H1 (cell line): ENCODE data around the gene IRGC. TPM values are rescaled to one million over a fixed set of nuclear protein-coding genes. Genes with fewer than 3 reads are reported as not detected.

Experiments used
- CTCF ChIA-PET: fragments of 300-600 bp; sonication (Branson Sonifier 250); formaldehyde crosslinking; loops from one replicate; lab custom pipeline; 2021; ENCODE audit not compliant: partially characterized antibody; lab: Charles Lee
- POLR2A ChIA-PET: fragments of 300-600 bp; sonication (Branson Sonifier 250); formaldehyde crosslinking; loops from one replicate; lab custom pipeline; 2021; ENCODE audit warnings: inconsistent platforms; ENCODE audit not compliant: partially characterized antibody; lab: Charles Lee
- DNase-seq, 2 experiments: peaks; one replicate each; pipeline versions ENCODE4 v3.0.0 to v3.0.0-alpha.2; 2010 to 2022; ENCODE audit warnings: low spot score in 2 of 2, low read depth in 1 of 2, mixed read lengths in 1 of 2
- FAIRE-seq: peaks from 2 replicates; lab custom pipeline; 2011; peaks lifted over from hg19 to GRCh38; lab: Jason Lieb, UNC
- H2AFZ ChIP-seq: 2 replicates; pipeline ENCODE4 v1.8.1; 2012; ENCODE audit warnings: low read length, inconsistent platforms
- H2AK5ac ChIP-seq: 2 replicates; pipeline ENCODE4 v1.6.1; 2013; ENCODE audit warnings: low read depth, low read length
- H2BK120ac ChIP-seq: replicated peaks from 2 replicates; pipeline ENCODE3; 2013; ENCODE audit warnings: low read depth, low read length, inconsistent platforms
- H2BK12ac ChIP-seq: 2 replicates; pipeline ENCODE4 v1.6.1; 2013; ENCODE audit warnings: low read depth, low read length
- H2BK15ac ChIP-seq: 2 replicates; pipeline ENCODE4 v1.6.1; 2013; ENCODE audit warnings: low read length
- H2BK20ac ChIP-seq: 2 replicates; pipeline ENCODE4 v1.6.1; 2013; ENCODE audit warnings: low read length
- H2BK5ac ChIP-seq: 2 replicates; pipeline ENCODE4 v1.6.1; 2013; ENCODE audit warnings: low read depth, low read length
- H3K14ac ChIP-seq: 2 replicates; pipeline ENCODE4 v1.6.1; 2013; ENCODE audit warnings: inconsistent platforms; ENCODE audit not compliant: insufficient read length
- H3K18ac ChIP-seq: 2 replicates; pipeline ENCODE4 v1.6.1; 2013; ENCODE audit warnings: low read length; ENCODE audit errors: extremely low read depth
- H3K23ac ChIP-seq: 2 replicates; pipeline ENCODE4 v1.6.1; 2013; ENCODE audit warnings: inconsistent platforms; ENCODE audit not compliant: insufficient read length
- H3K23me2 ChIP-seq: 2 replicates; pipeline ENCODE4 v1.6.1; 2013; ENCODE audit warnings: low read depth, low read length
- H3K27ac ChIP-seq: 2 replicates; pipeline ENCODE4 v1.6.1; 2011; ENCODE audit warnings: low read depth, low read length, inconsistent platforms
- H3K27me3 ChIP-seq, 4 experiments: replicated peaks in 1 of 4; 1 replicate in 1 of 4; 2 replicates in 3 of 4; pipeline versions ENCODE4 v1.6.1 to v1.8.1; 2011 to 2013; ENCODE audit warnings: low read length in 3 of 4, mild to moderate bottlenecking in 3 of 4, inconsistent platforms in 2 of 4, mixed read lengths in 2 of 4, moderate library complexity in 1 of 4; ENCODE audit not compliant: control insufficient read depth in 3 of 4, insufficient read depth in 3 of 4; ENCODE audit errors: extremely low read depth in 1 of 4
- H3K36me3 ChIP-seq, 4 experiments: 2 replicates each; pipeline versions ENCODE4 v1.6.1 to v1.8.1; 2011 to 2013; ENCODE audit warnings: mild to moderate bottlenecking in 4 of 4, low read length in 3 of 4, moderate library complexity in 2 of 4, control low read depth in 1 of 4, inconsistent platforms in 1 of 4; ENCODE audit not compliant: insufficient read depth in 4 of 4, control insufficient read depth in 2 of 4
- H3K4ac ChIP-seq: replicated peaks from 2 replicates; pipeline ENCODE3; 2013; ENCODE audit warnings: low read length, low read depth, mixed read lengths, inconsistent platforms; ENCODE audit not compliant: insufficient read length
- H3K4me1 ChIP-seq, 4 experiments: replicated peaks in 1 of 4; 1 replicate in 1 of 4; 2 replicates in 3 of 4; pipeline versions ENCODE4 v1.6.1 to v1.8.1; 2011 to 2013; ENCODE audit warnings: low read length in 3 of 4, inconsistent platforms in 2 of 4, mixed read lengths in 1 of 4; ENCODE audit not compliant: insufficient read depth in 4 of 4, control insufficient read depth in 3 of 4
- H3K4me2 ChIP-seq, 2 experiments: 2 replicates each; pipeline versions ENCODE4 v1.6.1 to v1.8.1; 2011 to 2013; ENCODE audit warnings: low read depth in 2 of 2, low read length in 2 of 2, control low read depth in 1 of 2, inconsistent platforms in 1 of 2, mild to moderate bottlenecking in 1 of 2; ENCODE audit not compliant: insufficient read depth in 1 of 2
- H3K4me3 ChIP-seq, 4 experiments: fragments of 200-600, 300-600 bp in 1 of 4; sonication (generic), shearing (Covaris generic), sonication (Bioruptor Twin) in 1 of 4; 2 replicates each; pipeline versions ENCODE4 v1.5.1 to v1.8.1; 2011 to 2016; ENCODE audit warnings: low read length in 4 of 4, low read depth in 3 of 4, control low read depth in 2 of 4, inconsistent platforms in 2 of 4, mild to moderate bottlenecking in 2 of 4, mixed read lengths in 1 of 4, moderate library complexity in 1 of 4; ENCODE audit not compliant: insufficient read depth in 2 of 4; ENCODE audit errors: extremely low read depth in 1 of 4
- H3K56ac ChIP-seq: replicated peaks from 2 replicates; pipeline ENCODE3; 2013; ENCODE audit warnings: low read depth, mild to moderate bottlenecking, mixed read lengths, low read length, inconsistent platforms; ENCODE audit not compliant: insufficient read length
- H3K79me1 ChIP-seq: 2 replicates; pipeline ENCODE4 v1.6.1; 2013; ENCODE audit warnings: low read depth, low read length, control low read depth
- H3K79me2 ChIP-seq, 2 experiments: 2 replicates each; pipeline versions ENCODE4 v1.6.1 to v1.8.1; 2012 to 2013; ENCODE audit warnings: low read length in 2 of 2, mild to moderate bottlenecking in 2 of 2, inconsistent platforms in 1 of 2; ENCODE audit not compliant: insufficient read depth in 2 of 2, control insufficient read depth in 1 of 2
- H3K9ac ChIP-seq, 4 experiments: replicated peaks in 1 of 4; 1 replicate in 1 of 4; 2 replicates in 3 of 4; pipeline versions ENCODE4 v1.6.1 to v1.8.1; 2011 to 2013; ENCODE audit warnings: low read depth in 3 of 4, low read length in 3 of 4, control low read depth in 2 of 4, mild to moderate bottlenecking in 2 of 4, moderate library complexity in 2 of 4, inconsistent platforms in 1 of 4; ENCODE audit errors: extremely low read depth in 1 of 4
- H3K9me3 ChIP-seq, 2 experiments: 2 replicates each; pipeline versions ENCODE4 v1.6.1 to v1.8.1; 2012 to 2013; ENCODE audit warnings: mild to moderate bottlenecking in 2 of 2, moderate library complexity in 2 of 2, control low read depth in 1 of 2, inconsistent platforms in 1 of 2, low read depth in 1 of 2, low read length in 1 of 2, mixed read lengths in 1 of 2; ENCODE audit not compliant: insufficient read depth in 2 of 2
- H4K20me1 ChIP-seq, 2 experiments: replicated peaks in 1 of 2; 2 replicates each; pipeline versions ENCODE3 to v1.8.1; 2011 to 2013; ENCODE audit warnings: inconsistent platforms in 2 of 2, low read length in 2 of 2, mild to moderate bottlenecking in 1 of 2; ENCODE audit not compliant: insufficient read depth in 2 of 2, control insufficient read depth in 1 of 2
- H4K5ac ChIP-seq: 2 replicates; pipeline ENCODE4 v1.6.1; 2013; ENCODE audit warnings: low read length, low read depth, mixed read lengths, inconsistent platforms; ENCODE audit not compliant: insufficient read length
- H4K8ac ChIP-seq: 2 replicates; pipeline ENCODE4 v1.8.0; 2013; ENCODE audit warnings: mild to moderate bottlenecking, moderate library complexity, low read length, inconsistent platforms; ENCODE audit not compliant: insufficient read depth; ENCODE audit errors: extremely low read depth
- H4K91ac ChIP-seq: replicated peaks from 2 replicates; pipeline ENCODE3; 2013; ENCODE audit warnings: low read length, mixed read lengths, inconsistent platforms; ENCODE audit not compliant: insufficient read length
- CBX5 ChIP-seq: fragments of 300-800, 300-1000 bp; sonication (generic); IDR thresholded peaks from 2 replicates; pipeline ENCODE4 v1.7.1; 2016; ENCODE audit warnings: antibody characterized with exemption, low read length, low read depth
- KDM1A ChIP-seq: fragments of 200-600, 300-600 bp; sonication (generic); IDR thresholded peaks from 2 replicates; pipeline ENCODE4 v1.7.1; 2016; ENCODE audit warnings: mild to moderate bottlenecking, low read length, borderline replicate concordance
- NRF1 ChIP-seq: IDR thresholded peaks from 2 replicates; pipeline ENCODE4 v1.6.1; 2011; ENCODE audit warnings: mild to moderate bottlenecking, low read depth, low read length, improper control_type of control experiment
- WGBS, 2 experiments: shearing (Covaris generic) in 1 of 2; methylation state at CpG; one replicate each; pipeline versions ENCODE4 v1.1.6 to v1.1.7; 2013 to 2015; ENCODE audit warnings: low lambda C conversion rate in 2 of 2, mixed read lengths in 2 of 2, inconsistent platforms in 1 of 2, low coverage in 1 of 2, missing lambda C conversion rate in 1 of 2; ENCODE audit not compliant: insufficient replicate concordance in 2 of 2, insufficient coverage in 1 of 2, insufficient read length in 1 of 2; ENCODE audit errors: extremely low coverage in 1 of 2, missing lambda C conversion rate in 1 of 2; 5-methylcytosine and 5-hydroxymethylcytosine counted together
- polyA plus RNA-seq, 7 experiments: library from polyadenylated mRNA; depleted of rRNA in 3 of 7; stranded (reverse) in 5 of 7; unstranded in 2 of 7; fragments of >200 nt in 5 of 7; fragments of 200-250 nt in 2 of 7; gene quantifications; 1 replicate in 5 of 7; 2 replicates in 1 of 7; 4 replicates in 1 of 7; pipeline versions ENCODE4 v1.2.1 to v1.2.3, GENCODE V29; 2011 to 2013; ENCODE audit warnings: missing spikeins in 2 of 7, mixed read lengths in 2 of 7
- total RNA-seq: library from RNA; stranded (reverse); fragmentation: NEBNext Ultra II Directional; extraction: Animal tissue kit (Norgen Biotek cat#: 25700); gene quantifications from 2 replicates; pipeline ENCODE4 v1.2.1, GENCODE V29; 2021
- TF ChIP-seq, protein P1 (sequence below): IDR thresholded peaks from 2 replicates; pipeline ENCODE4 v1.6.1; 2012; ENCODE audit warnings: low read length, inconsistent platforms

The IRGC gene
- total and polyA plus RNA-seq, 2 of the 8 experiments (the other 6 are each of a cell fraction or from before 2014, with no cell fraction given), result not detected

GRCh38 chr19:43720936-43721335 lies 5.1 kb downstream of the IRGC start:
- no peaks in the 10 kb centered on the region for H3K79me2 ChIP-seq
- H3K27me3 ChIP-seq, result no peaks in the 10 kb centered on the region
- no peak overlapping the region for H2AK5ac ChIP-seq
- H3K56ac ChIP-seq, result no peak overlapping the region
- no peak overlapping the region for H3K4me2 ChIP-seq
- no peaks in the 10 kb centered on the region for H3K36me3 ChIP-seq
- H3K9me3 ChIP-seq, result no peaks in the 10 kb centered on the region
- H3K14ac ChIP-seq, result no peak overlapping the region
- H3K27ac ChIP-seq, result no peak overlapping the region
- no peaks in the 10 kb centered on the region for H4K20me1 ChIP-seq
- H2BK20ac ChIP-seq, result no peak overlapping the region
- 87% methylated on average over 10 of the region's 10 CpGs; no CpG with 5 or more reads in 1 of the 2 experiments for WGBS, 2 experiments
- H3K23me2 ChIP-seq, result no peaks in the 10 kb centered on the region
- H3K4ac ChIP-seq, result no peak overlapping the region
- no peak overlapping the region for H4K8ac ChIP-seq
- H2BK120ac ChIP-seq, result no peak overlapping the region
- no peak for FAIRE-seq
- TF ChIP-seq, protein P1, sequence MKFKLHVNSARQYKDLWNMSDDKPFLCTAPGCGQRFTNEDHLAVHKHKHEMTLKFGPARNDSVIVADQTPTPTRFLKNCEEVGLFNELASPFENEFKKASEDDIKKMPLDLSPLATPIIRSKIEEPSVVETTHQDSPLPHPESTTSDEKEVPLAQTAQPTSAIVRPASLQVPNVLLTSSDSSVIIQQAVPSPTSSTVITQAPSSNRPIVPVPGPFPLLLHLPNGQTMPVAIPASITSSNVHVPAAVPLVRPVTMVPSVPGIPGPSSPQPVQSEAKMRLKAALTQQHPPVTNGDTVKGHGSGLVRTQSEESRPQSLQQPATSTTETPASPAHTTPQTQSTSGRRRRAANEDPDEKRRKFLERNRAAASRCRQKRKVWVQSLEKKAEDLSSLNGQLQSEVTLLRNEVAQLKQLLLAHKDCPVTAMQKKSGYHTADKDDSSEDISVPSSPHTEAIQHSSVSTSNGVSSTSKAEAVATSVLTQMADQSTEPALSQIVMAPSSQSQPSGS, result no peak
- no peak for TF ChIP-seq CBX5
- no peak for TF ChIP-seq NRF1
- no peak for TF ChIP-seq KDM1A
- no peak overlapping the region for H2BK15ac ChIP-seq
- CTCF ChIA-PET, result interaction anchor here (0.7 to 1.6 kb wide), 12 partner anchors 9 to 329 kb away, joined by 3 to 6 read pairs (median 3); no protein-coding TSS in a partner anchor
- no peak overlapping the region; the same call in 1 of the 2 replicates for H3K18ac ChIP-seq
- no peaks in the 10 kb centered on the region for H3K79me1 ChIP-seq
- no peak overlapping the region for H3K23ac ChIP-seq
- H4K5ac ChIP-seq, result no peak overlapping the region
- H3K9ac ChIP-seq, result no peak overlapping the region
- no peak overlapping the region for H2AFZ ChIP-seq
- no peak overlapping the region for H4K91ac ChIP-seq
- H2BK5ac ChIP-seq, result no peak overlapping the region
- POLR2A ChIA-PET, result interaction anchor here (0.9 kb wide), 1 partner anchor 15 kb away, joined by 3 read pairs; no protein-coding TSS in a partner anchor
- H3K4me3 ChIP-seq, result no peak overlapping the region
- no peak overlapping the region for H2BK12ac ChIP-seq
- H3K4me1 ChIP-seq, result no peaks in the 10 kb centered on the region
- DNase-seq, result no peak
